HG02678 (cell line): Measurements from ENCODE around the gene SLC10A4.

Source experiments
- ATAC-seq: cut with Tn5 transposase; IDR thresholded peaks from one replicate; pipeline ENCODE4 v1.9.1; 2021; ENCODE audit warnings: mild to moderate bottlenecking, moderate library complexity; ENCODE audit not compliant: unreplicated experiment

The SLC10A4 gene

GRCh38 chr4:48484494-48485168 lies 1.5 kb downstream of the SLC10A4 start:
- ATAC-seq = no peak

GRCh38 chr4:48489683-48490011 lies 6.5 kb downstream of the SLC10A4 start:
- no peak for ATAC-seq

GRCh38 chr4:48490012-48490679 lies 7.0 kb downstream of the SLC10A4 start, which contains the start of gene ZAR1:
Gene ZAR1, plus strand, starts transcription at chr4:48490252. Its CDS starts 40 bp downstream, at chr4:48490292.
- ATAC-seq = no peak

- ATAC-seq = no peak
Observed at GRCh38 chr4:48490680-48491513, 7.8 kb downstream of the SLC10A4 start.

GRCh38 chr4:48491514-48492176 lies 8.5 kb downstream of the SLC10A4 start:
- ATAC-seq = no peak

GRCh38 chr4:48493452-48494100 lies 10.4 kb downstream of the SLC10A4 start:
- ATAC-seq = no peak

- no peak for ATAC-seq
Observed at GRCh38 chr4:48495941-48496340, 12.8 kb downstream of the SLC10A4 start.

- ATAC-seq = no peak
Observed at GRCh38 chr4:48498895-48499294, 15.8 kb downstream of the SLC10A4 start.

- peak; percentile 79 for ATAC-seq
Observed at GRCh38 chr4:48499551-48500066, 16.5 kb downstream of the SLC10A4 start.

GRCh38 chr4:48503233-48504025 lies 20.3 kb downstream of the SLC10A4 start:
- ATAC-seq = no peak

GRCh38 chr4:48504026-48504330 lies 20.8 kb downstream of the SLC10A4 start:
- ATAC-seq = no peak

- ATAC-seq = no peak
Observed at GRCh38 chr4:48504352-48504751, 21.2 kb downstream of the SLC10A4 start.

GRCh38 chr4:48506716-48507115 lies 23.6 kb downstream of the SLC10A4 start:
- ATAC-seq = no peak

GRCh38 chr4:48509543-48509942 lies 26.4 kb downstream of the SLC10A4 start:
- no peak for ATAC-seq

- ATAC-seq = no peak
Observed at GRCh38 chr4:48518143-48518542, 35.0 kb downstream of the SLC10A4 start.

- ATAC-seq = no peak
Observed at GRCh38 chr4:48526406-48526805, 43.3 kb downstream of the SLC10A4 start.

- ATAC-seq = no peak
Observed at GRCh38 chr4:48538358-48538757, 55.2 kb downstream of the SLC10A4 start.
